ENCODE data around the gene MLPH. TPM values are rescaled to one million over a fixed set of nuclear protein-coding genes. Genes with fewer than 3 reads are reported as not detected.

MLPH gene
- total RNA-seq, 1 donor from 2014 or later: 73.5 TPM

GRCh38 chr2:237540223-237540775, 53.2 kb downstream of the MLPH start:
- H3K9me3 ChIP-seq (replicated peaks): no peaks in the 10 kb centered on the region
- H3K4me1 ChIP-seq: peaks cover 26% of the 10 kb centered on the region
- no peak overlapping the region for H3K4me3 ChIP-seq
- no peaks in the 10 kb centered on the region for H3K27me3 ChIP-seq (ENCODE audit: low read depth)
- H3K27ac ChIP-seq (replicated peaks): peak overlapping the region; percentile 31
- intact Hi-C loops (cut with micrococcal nuclease): no loop called here
- no peak for DNase-seq
- H3K36me3 ChIP-seq: peaks cover 6% of the 10 kb centered on the region
- TF ChIP-seq CTCF (IDR thresholded peaks at IDR 0.05; ENCODE audit: borderline replicate concordance): no peak

GRCh38 chr2:237540823-237541222, 53.8 kb downstream of the MLPH start:
- DNase-seq: peak; percentile 77
- Histone ChIP-seq H3K27ac (replicated peaks) (peak overlapping the region; percentile 31), H3K27me3 (ENCODE audit: low read depth) (no peaks in the 10 kb centered on the region), H3K9me3 (replicated peaks) (no peaks in the 10 kb centered on the region), H3K4me3 (no peak overlapping the region), H3K4me1 (peaks cover 26% of the 10 kb centered on the region), H3K36me3 (peaks cover 1% of the 10 kb centered on the region)
- no peak for TF ChIP-seq CTCF (IDR thresholded peaks at IDR 0.05; ENCODE audit: borderline replicate concordance)
- intact Hi-C loops (cut with micrococcal nuclease): no loop called here

GRCh38 chr2:237541243-237541642, 54.2 kb downstream of the MLPH start:
- no peak overlapping the region for H3K27ac ChIP-seq (replicated peaks)
- no peak for TF ChIP-seq CTCF (IDR thresholded peaks at IDR 0.05; ENCODE audit: borderline replicate concordance)
- intact Hi-C loops (cut with micrococcal nuclease): no loop called here
- no peaks in the 10 kb centered on the region for H3K9me3 ChIP-seq (replicated peaks)
- DNase-seq: no peak
- H3K4me1 ChIP-seq: peaks cover 26% of the 10 kb centered on the region
- H3K27me3 ChIP-seq (ENCODE audit: low read depth): no peaks in the 10 kb centered on the region
- H3K4me3 ChIP-seq: no peak overlapping the region
- no peaks in the 10 kb centered on the region for H3K36me3 ChIP-seq

GRCh38 chr2:237542001-237542704, 55.1 kb downstream of the MLPH start:
- no peak overlapping the region for H3K27ac ChIP-seq (replicated peaks)
- peaks cover 26% of the 10 kb centered on the region for H3K4me1 ChIP-seq
- no peaks in the 10 kb centered on the region for H3K9me3 ChIP-seq (replicated peaks)
- no peak for DNase-seq
- no peak overlapping the region for H3K4me3 ChIP-seq
- H3K27me3 ChIP-seq (ENCODE audit: low read depth): no peaks in the 10 kb centered on the region
- intact Hi-C loops (cut with micrococcal nuclease): no loop called here
- H3K36me3 ChIP-seq: peaks cover 7% of the 10 kb centered on the region
- TF ChIP-seq CTCF (IDR thresholded peaks at IDR 0.05; ENCODE audit: borderline replicate concordance): no peak

GRCh38 chr2:237546040-237546875, 59.2 kb downstream of the MLPH start:
- no peak for TF ChIP-seq CTCF (IDR thresholded peaks at IDR 0.05; ENCODE audit: borderline replicate concordance)
- Histone ChIP-seq H3K27ac (replicated peaks) (no peak overlapping the region), H3K4me1 (peaks cover 3% of the 10 kb centered on the region), H3K4me3 (no peak overlapping the region), H3K9me3 (replicated peaks) (no peaks in the 10 kb centered on the region), H3K36me3 (peaks cover 20% of the 10 kb centered on the region), H3K27me3 (ENCODE audit: low read depth) (no peaks in the 10 kb centered on the region)
- intact Hi-C loops (cut with micrococcal nuclease): no loop called here
- DNase-seq: no peak

All from left ventricle myocardium inferior (tissue), 1 donor.